Lower leg skin (tissue), 4 donors: ENCODE measurements around the gene NEU1. TPM values are rescaled to one million over a fixed set of nuclear protein-coding genes. Genes with fewer than 3 reads are reported as not detected.

Experiments
- DNase-seq, 2 donors: peaks; one replicate each; pipeline ENCODE4 v3.0.0-alpha.2; 2019; ENCODE audit warnings: low spot score in 2 of 2
- H3K4me3 ChIP-seq: fragments of 200-600 bp; sonication (generic); 2 replicates; pipeline ENCODE4 v1.5.1; 2017; ENCODE audit warnings: mild to moderate bottlenecking, low read depth; ENCODE audit not compliant: poor library complexity, severe bottlenecking
- CTCF ChIP-seq, 3 donors: fragments of 450-650 bp; IDR thresholded peaks; one replicate each; pipeline ENCODE4 v1.5.1; 2016; ENCODE audit warnings: antibody characterized with exemption in 3 of 3, mild to moderate bottlenecking in 3 of 3, moderate library complexity in 2 of 3
- POLR2A ChIP-seq, 2 donors: fragments of 450-650 bp; IDR thresholded peaks; one replicate each; pipeline ENCODE4 v1.6.1; 2016 to 2017; ENCODE audit warnings: antibody characterized with exemption in 2 of 2, mild to moderate bottlenecking in 1 of 2, moderate library complexity in 1 of 2
- WGBS, 2 donors: methylation state at CpG; one replicate each; pipeline ENCODE4 v1.1.5; 2018; 5-methylcytosine and 5-hydroxymethylcytosine counted together
- intact Hi-C: fragments of 100-400 bp; cut with DNase I; formaldehyde crosslinking; loops from one replicate; pipeline ENCODE4 v1.15.0; 2023; ENCODE audit warnings: low total_unique reads
- total RNA-seq, 4 donors: library from RNA; depleted of rRNA; stranded (reverse); fragments of >200 nt; gene quantifications; one replicate each; pipeline ENCODE4 v1.1.0, GENCODE V29; 2016

NEU1 gene
- total RNA-seq, 4 donors from 2014 or later = 29.1 to 47.6 (median 39.6) TPM

DNA sequence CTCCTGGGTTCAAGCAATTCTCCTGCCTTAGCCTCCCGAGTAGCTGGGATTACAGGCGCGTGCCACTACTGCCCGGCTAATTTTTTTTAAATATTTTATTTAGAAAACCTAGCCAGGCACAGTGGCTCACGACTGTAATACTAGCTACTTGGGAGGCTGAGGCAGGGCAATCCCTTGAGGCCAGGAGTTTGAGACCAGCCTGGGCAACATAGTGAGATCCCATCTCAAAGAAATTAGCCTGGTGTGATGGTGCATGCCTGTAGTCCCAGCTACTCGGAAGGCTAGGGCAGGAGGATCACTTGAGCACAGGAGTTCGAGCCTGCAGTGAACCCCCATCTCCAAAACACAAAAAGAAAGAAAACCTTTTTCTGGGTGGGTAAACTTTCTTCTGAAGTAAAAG is 13.7 kb upstream of the NEU1 start:
- 89 to 93% methylated on average over 7 of the region's 7 CpGs for WGBS, 2 donors
- no peak for TF ChIP-seq CTCF (IDR thresholded peaks at IDR 0.05)
- TF ChIP-seq POLR2A (IDR thresholded peaks at IDR 0.05) = no peak
- H3K4me3 ChIP-seq = no peak overlapping the region
- DNase-seq = no peak
- intact Hi-C loops = no loop called here

DNA sequence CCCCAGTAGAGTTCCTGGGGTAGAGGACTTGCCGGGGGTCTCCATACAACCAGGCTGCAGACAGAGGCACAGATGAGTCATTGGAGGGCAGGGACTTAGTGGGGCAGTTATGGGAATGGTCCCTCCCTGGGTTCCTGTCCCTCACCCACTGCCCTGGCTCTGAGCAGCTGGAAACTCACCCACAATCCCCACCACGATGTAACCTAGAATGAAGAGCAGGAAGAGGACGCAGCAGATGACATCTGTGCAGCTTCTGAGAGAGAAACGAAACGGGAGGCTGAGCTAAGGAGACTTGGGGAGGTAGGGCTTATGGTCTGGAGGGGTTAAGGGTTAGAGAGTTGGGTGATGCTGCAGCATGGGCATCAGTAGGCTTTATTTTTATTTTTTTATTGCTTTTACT is 13.3 kb upstream of the NEU1 start:
- WGBS, 2 donors = 66 to 70% methylated on average over 5 of the region's 5 CpGs
- intact Hi-C loops = no loop called here
- DNase-seq = no peak
- no peak overlapping the region for H3K4me3 ChIP-seq
- TF ChIP-seq CTCF (IDR thresholded peaks at IDR 0.05) (no peak), POLR2A (IDR thresholded peaks at IDR 0.05) (no peak)

DNA sequence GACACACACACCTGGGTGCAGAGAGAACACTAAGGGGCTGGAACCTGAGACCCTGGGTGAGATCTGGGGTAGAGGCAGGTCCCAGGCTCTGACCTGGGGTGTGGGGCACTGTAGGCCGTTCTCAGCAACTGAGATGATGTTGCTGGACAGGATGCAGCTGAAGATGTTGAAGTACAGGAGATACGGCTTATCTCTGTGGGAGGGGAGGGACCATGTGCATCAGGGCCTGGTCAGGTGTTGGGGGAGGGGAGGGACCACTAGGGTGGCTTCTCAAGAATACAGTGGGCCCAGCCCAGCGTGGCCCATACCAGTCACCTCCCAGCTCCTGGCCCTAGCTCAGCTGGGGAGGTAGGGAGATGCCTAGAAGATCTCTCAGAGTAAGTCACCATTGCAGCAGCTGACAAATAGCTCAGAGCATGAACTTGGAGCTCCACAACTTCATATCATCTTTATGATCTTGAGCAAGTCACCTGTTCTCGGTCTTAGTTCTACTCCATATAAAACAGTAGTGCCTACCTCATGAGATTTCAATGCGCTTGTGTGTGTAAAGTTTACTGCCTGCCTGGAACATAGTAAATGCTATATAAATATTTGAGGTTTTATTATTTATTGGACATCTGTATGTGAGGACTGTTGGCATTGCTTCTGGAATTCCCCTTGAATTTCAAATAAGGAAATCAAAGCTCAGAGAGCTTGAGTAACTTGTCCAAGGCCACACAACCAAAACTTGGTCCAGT is 12.4 kb upstream of the NEU1 start:
- TF ChIP-seq POLR2A (IDR thresholded peaks at IDR 0.05) (no peak), CTCF (IDR thresholded peaks at IDR 0.05) (no peak)
- WGBS, 2 donors = 84 to 85% methylated on average over 5 of the region's 5 CpGs
- DNase-seq = no peak
- no peak overlapping the region for H3K4me3 ChIP-seq
- intact Hi-C loops = no loop called here

DNA sequence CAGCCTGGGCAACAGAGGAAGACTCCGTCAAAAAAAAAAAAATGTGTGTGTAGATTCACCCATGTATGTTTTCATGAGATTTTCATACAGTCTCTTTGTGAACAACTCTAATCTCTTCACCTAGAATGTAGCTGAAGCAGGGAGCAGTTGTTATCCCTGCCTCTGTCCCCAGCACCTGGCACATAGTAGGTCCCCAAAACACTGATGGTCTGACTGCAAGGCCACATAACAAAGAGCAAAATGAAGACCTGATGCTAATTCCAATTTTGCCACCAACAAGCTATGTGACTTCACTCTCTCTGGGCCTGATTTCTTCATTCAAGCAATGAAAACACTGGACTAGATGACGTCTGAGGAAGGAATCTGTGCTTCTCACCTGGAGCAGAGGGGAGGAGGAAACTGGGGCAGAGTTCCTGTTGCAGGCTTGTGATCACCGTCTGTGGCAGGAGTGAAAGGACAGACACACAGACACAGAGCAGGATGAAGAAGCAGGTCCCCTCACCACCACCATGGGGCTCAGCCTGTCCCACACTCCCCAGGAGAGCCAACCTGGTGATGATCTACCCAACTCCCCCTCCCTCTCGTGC is 11.6 kb upstream of the NEU1 start:
- 55 to 63% methylated on average over 4 of the region's 4 CpGs for WGBS, 2 donors
- DNase-seq = no peak
- H3K4me3 ChIP-seq = no peak overlapping the region
- TF ChIP-seq POLR2A (IDR thresholded peaks at IDR 0.05) = no peak
- no peak for TF ChIP-seq CTCF (IDR thresholded peaks at IDR 0.05)
- intact Hi-C loops = no loop called here

GRCh38 chr6:31871046-31871659 is 8.5 kb upstream of the NEU1 start:
- TF ChIP-seq POLR2A (IDR thresholded peaks at IDR 0.05) (no peak), CTCF (IDR thresholded peaks at IDR 0.05) (no peak)
- no peak for DNase-seq
- WGBS, 2 donors = 60 to 77% methylated on average over 9 of the region's 9 CpGs
- intact Hi-C loops = no loop called here
- no peak overlapping the region for H3K4me3 ChIP-seq
